T-cell (primary cell): Measurements from ENCODE around the gene HLTF. TPM values are rescaled to one million over a fixed set of nuclear protein-coding genes. Genes with fewer than 3 reads are reported as not detected.

Source experiments
- ATAC-seq, 4 experiments: fragments of 200-7000 bp in 3 of 4; fragments of 150-1000 bp in 1 of 4; cut with Tn5 transposase; replicated peaks in 1 of 4; 1 replicate in 3 of 4; 2 replicates in 1 of 4; pipeline ENCODE4 v1.10.0; 2021; ENCODE audit warnings: moderate library complexity in 3 of 4, mild to moderate bottlenecking in 2 of 4, moderate number of reproducible peaks in 1 of 4
- CTCF ChIA-PET, 2 donors: fragments of 300-600 bp; sonication (Branson Sonifier 250); formaldehyde crosslinking; loops; one replicate each; lab custom pipeline; 2022; ENCODE audit warnings: antibody characterized with exemption in 2 of 2; lab: Charles Lee
- POLR2A ChIA-PET, 2 donors: fragments of 300-600 bp; sonication (Branson Sonifier 250); formaldehyde crosslinking; loops; one replicate each; lab custom pipeline; 2022; ENCODE audit warnings: antibody characterized with exemption in 2 of 2; lab: Charles Lee
- DNase-seq, 35 experiments: peaks; one replicate each; pipeline versions ENCODE4 v3.0.0 to v3.0.0-alpha.2; 2013 to 2023
- H3K27ac ChIP-seq: one replicate; pipeline ENCODE4 v1.5.1; 2013; ENCODE audit warnings: low read length
- H3K27me3 ChIP-seq, 2 experiments: replicated peaks in 1 of 2; 1 replicate in 1 of 2; 2 replicates in 1 of 2; pipeline versions ENCODE4 v1.6.1 to v1.7.0; 2013; ENCODE audit warnings: low read length in 1 of 2, mixed read lengths in 1 of 2; ENCODE audit not compliant: control insufficient read depth in 2 of 2, insufficient read depth in 2 of 2; ENCODE audit errors: extremely low read depth in 1 of 2
- H3K36me3 ChIP-seq, 2 donors: 1 replicate in 1 of 2; 2 replicates in 1 of 2; pipeline versions ENCODE4 v1.6.1 to v1.7.0; 2013; ENCODE audit warnings: low read length in 1 of 2; ENCODE audit not compliant: control insufficient read depth in 2 of 2, insufficient read depth in 1 of 2; ENCODE audit errors: extremely low read depth in 1 of 2
- H3K4me1 ChIP-seq, 2 experiments: 1 replicate in 1 of 2; 2 replicates in 1 of 2; pipeline versions ENCODE4 v1.6.1 to v1.7.0; 2013; ENCODE audit warnings: low read length in 2 of 2, mixed read lengths in 1 of 2; ENCODE audit not compliant: insufficient read depth in 2 of 2, control insufficient read depth in 1 of 2; ENCODE audit errors: extremely low read depth in 1 of 2
- H3K4me3 ChIP-seq, 2 donors: 1 replicate in 1 of 2; 2 replicates in 1 of 2; pipeline versions ENCODE4 v1.5.1 to v1.7.0; 2013; ENCODE audit warnings: mild to moderate bottlenecking in 2 of 2, low read length in 1 of 2, moderate library complexity in 1 of 2; ENCODE audit not compliant: control insufficient read depth in 1 of 2; ENCODE audit errors: extremely low read depth in 1 of 2
- H3K9me3 ChIP-seq: 2 replicates; pipeline ENCODE4 v1.7.0; 2013
- H3K27ac Mint-ChIP-seq, 2 donors: one replicate each; pipeline ENCODE4 v1.8.0; 2020 to 2021; ENCODE audit warnings: mild to moderate bottlenecking in 2 of 2, mixed read lengths in 2 of 2
- H3K27me3 Mint-ChIP-seq, 2 donors: one replicate each; pipeline ENCODE4 v1.8.0; 2021 to 2022; ENCODE audit warnings: mixed read lengths in 2 of 2
- H3K36me3 Mint-ChIP-seq: one replicate; pipeline ENCODE4 v1.8.0; 2021; ENCODE audit warnings: mixed read lengths
- H3K4me1 Mint-ChIP-seq, 3 donors: one replicate each; pipeline ENCODE4 v1.8.0; 2020 to 2022; ENCODE audit warnings: mixed read lengths in 3 of 3, mild to moderate bottlenecking in 1 of 3
- H3K4me3 Mint-ChIP-seq, 3 donors: one replicate each; pipeline ENCODE4 v1.8.0; 2020 to 2022; ENCODE audit warnings: mild to moderate bottlenecking in 3 of 3, mixed read lengths in 3 of 3, moderate library complexity in 3 of 3
- H3K9me3 Mint-ChIP-seq, 3 donors: one replicate each; pipeline ENCODE4 v1.8.0; 2020 to 2022; ENCODE audit warnings: mixed read lengths in 3 of 3
- WGBS: methylation state at CpG from one replicate; pipeline ENCODE4 v1.1.5; 2013; ENCODE audit warnings: missing lambda C conversion rate; ENCODE audit not compliant: insufficient coverage; 5-methylcytosine and 5-hydroxymethylcytosine counted together
- total RNA-seq, 35 experiments: library from RNA in 6 of 35; stranded (reverse) in 6 of 35; fragments of 120-200 nt in 1 of 35; gene quantifications; one replicate each; pipeline versions ENCODE4 v1.2.1 to v1.2.4 and lab custom pipeline; 2013 to 2026

HLTF gene
- total RNA-seq, 5 donors from 2014 or later (not counting 1 experiment from before 2014, with no cell fraction given), result 12.5 to 25.4 (median 19.1) TPM

- Histone ChIP-seq H3K4me3 (no peak overlapping the region), H3K9me3 (no peaks in the 10 kb centered on the region), H3K27ac (no peak overlapping the region), H3K36me3 (peaks cover 2 to 18% of the 10 kb centered on the region in 2 donors), H3K4me1 (peaks cover 0 to 26% of the 10 kb centered on the region in 2 experiments), H3K27me3 (no peaks in the 10 kb centered on the region)
- no peak for DNase-seq
- no CpG with 5 or more reads among the region's 1 CpG for WGBS
- Mint-ChIP-seq H3K27ac (no peak overlapping the region), H3K4me1 (peaks cover 0 to 31% (median 30%) of the 10 kb centered on the region in 3 donors), H3K4me3 (no peak overlapping the region), H3K9me3 (no peaks in the 10 kb centered on the region), H3K27me3 (no peaks in the 10 kb centered on the region), H3K36me3 (peaks cover 42% of the 10 kb centered on the region)
- no peak for ATAC-seq
- ChIA-PET CTCF (no interaction called here), POLR2A (no interaction called here)
Measured at GRCh38 chr3:149005416-149005815, 80.9 kb downstream of the HLTF start.

GRCh38 chr3:149004622-149005021 lies 81.7 kb downstream of the HLTF start:
- WGBS, result 100% methylated on average over 1 of the region's 4 CpGs
- Mint-ChIP-seq H3K4me1 (peaks cover 0 to 34% (median 27%) of the 10 kb centered on the region in 3 donors), H3K9me3 (no peaks in the 10 kb centered on the region), H3K36me3 (peaks cover 44% of the 10 kb centered on the region), H3K27ac (peak overlapping the region in 1 of 2 donors; percentile 39), H3K27me3 (no peaks in the 10 kb centered on the region), H3K4me3 (no peak overlapping the region)
- Histone ChIP-seq H3K4me1 (peaks cover 0 to 23% of the 10 kb centered on the region in 2 experiments), H3K36me3 (peaks cover 2 to 24% of the 10 kb centered on the region in 2 donors), H3K4me3 (no peak overlapping the region), H3K27ac (peak overlapping the region; percentile 22), H3K27me3 (no peaks in the 10 kb centered on the region), H3K9me3 (no peaks in the 10 kb centered on the region)
- no peak for ATAC-seq
- CTCF ChIA-PET, result no interaction called here
- POLR2A ChIA-PET, result no interaction called here
- DNase-seq, result no peak

GRCh38 chr3:149003653-149004305 lies 82.6 kb downstream of the HLTF start:
- Histone ChIP-seq H3K4me1 (peaks cover 6 to 15% of the 10 kb centered on the region in 2 experiments), H3K36me3 (peaks cover 2 to 23% of the 10 kb centered on the region in 2 donors), H3K9me3 (no peaks in the 10 kb centered on the region), H3K4me3 (no peak overlapping the region), H3K27ac (peak overlapping the region; percentile 22), H3K27me3 (no peaks in the 10 kb centered on the region)
- H3K4me3 Mint-ChIP-seq, result no peak overlapping the region
- H3K27me3 Mint-ChIP-seq, result no peaks in the 10 kb centered on the region
- CTCF ChIA-PET, result interaction anchor here in 1 of 2 donors (0.9 kb wide), 1 partner anchor 13 kb away, joined by 3 read pairs; no protein-coding TSS in a partner anchor
- peak in 9 of 35 experiments; percentile 2 to 32 (median 13) for DNase-seq
- POLR2A ChIA-PET, result no interaction called here
- peaks cover 44% of the 10 kb centered on the region for H3K36me3 Mint-ChIP-seq
- peak in 2 of 4 experiments; percentile 34 to 68 for ATAC-seq
- H3K4me1 Mint-ChIP-seq, result peaks cover 5 to 35% (median 29%) of the 10 kb centered on the region in 3 donors
- no CpG with 5 or more reads among the region's 6 CpGs for WGBS
- peak overlapping the region; percentile 12 to 56 for H3K27ac Mint-ChIP-seq
- no peaks in the 10 kb centered on the region for H3K9me3 Mint-ChIP-seq

DNA sequence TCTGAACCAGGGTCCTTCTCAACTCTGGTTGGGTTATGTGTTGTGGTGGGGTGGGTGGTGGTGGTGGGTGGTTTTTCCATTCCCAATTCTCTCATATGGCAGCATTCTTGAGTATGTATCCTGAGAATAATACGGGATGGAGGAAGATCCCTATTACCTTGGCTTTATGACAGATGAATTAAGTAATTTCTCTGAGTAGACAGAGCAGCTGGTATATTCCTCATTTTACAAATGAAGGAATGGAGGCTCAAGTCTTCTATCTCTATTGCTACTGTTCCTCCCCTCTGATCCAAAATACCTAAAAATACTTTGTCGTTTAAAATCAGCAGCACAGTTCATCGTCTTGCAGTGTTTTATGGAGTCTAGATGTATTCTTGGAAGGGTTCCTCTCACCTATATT lies 84.6 kb downstream of the HLTF start:
- Mint-ChIP-seq H3K4me3 (no peak overlapping the region), H3K36me3 (peaks cover 35% of the 10 kb centered on the region), H3K27me3 (no peaks in the 10 kb centered on the region), H3K4me1 (peaks cover 13 to 43% (median 30%) of the 10 kb centered on the region in 3 donors), H3K27ac (no peak overlapping the region), H3K9me3 (no peaks in the 10 kb centered on the region)
- DNase-seq, result no peak
- Histone ChIP-seq H3K4me3 (no peak overlapping the region), H3K36me3 (peaks cover 2 to 24% of the 10 kb centered on the region in 2 donors), H3K27ac (no peak overlapping the region), H3K27me3 (no peaks in the 10 kb centered on the region), H3K9me3 (no peaks in the 10 kb centered on the region), H3K4me1 (peaks cover 8 to 9% of the 10 kb centered on the region in 2 experiments)
- no CpG with 5 or more reads among the region's 3 CpGs for WGBS
- POLR2A ChIA-PET, result no interaction called here
- no peak for ATAC-seq
- CTCF ChIA-PET, result interaction anchor here in 1 of 2 donors (0.5 kb wide), 1 partner anchor 75 kb away, joined by 3 read pairs; no protein-coding TSS in a partner anchor

- no peak overlapping the region for H3K4me3 Mint-ChIP-seq
Measured at GRCh38 chr3:149000206-149000745, 86.1 kb downstream of the HLTF start.

GRCh38 chr3:148999806-149000205 lies 86.5 kb downstream of the HLTF start:
- Histone ChIP-seq H3K36me3 (peaks cover 2 to 36% of the 10 kb centered on the region in 2 donors), H3K9me3 (no peaks in the 10 kb centered on the region), H3K4me1 (peaks cover 8 to 9% of the 10 kb centered on the region in 2 experiments), H3K27me3 (no peaks in the 10 kb centered on the region), H3K27ac (peak overlapping the region; percentile 57), H3K4me3 (no peak overlapping the region)
- Mint-ChIP-seq H3K27ac (peak overlapping the region; percentile 11 to 60), H3K9me3 (no peaks in the 10 kb centered on the region), H3K4me1 (peaks cover 16 to 53% (median 39%) of the 10 kb centered on the region in 3 donors), H3K36me3 (peaks cover 46% of the 10 kb centered on the region), H3K4me3 (no peak overlapping the region), H3K27me3 (no peaks in the 10 kb centered on the region)
- ChIA-PET CTCF (interaction anchor here (0.8 to 1.0 kb wide), 2 partner anchors 8 to 11 kb away, joined by 3 to 8 read pairs; partner anchors contain the start of gene GYG1 (in 1 of the 2)), POLR2A (interaction anchor here (0.5 to 1.1 kb wide), 2 partner anchors 10 to 80 kb away, joined by 3 to 5 read pairs; no protein-coding TSS in a partner anchor)
- DNase-seq, result no peak
- no peak for ATAC-seq
- WGBS, result 80% methylated on average over 2 of the region's 3 CpGs

More at GRCh38 chr3:149000206-149000745, 86.1 kb downstream of the HLTF start:
- Histone ChIP-seq H3K36me3 (peaks cover 2 to 35% of the 10 kb centered on the region in 2 donors), H3K9me3 (no peaks in the 10 kb centered on the region), H3K27ac (peak overlapping the region; percentile 26), H3K4me3 (no peak overlapping the region), H3K27me3 (no peaks in the 10 kb centered on the region), H3K4me1 (peaks cover 8 to 9% of the 10 kb centered on the region in 2 experiments)
- POLR2A ChIA-PET, result interaction anchor here (0.5 to 1.1 kb wide), 3 partner anchors 9 to 129 kb away, joined by 3 to 5 read pairs (median 3); partner anchors contain the start of gene HPS3 (in 1 of the 2)
- CTCF ChIA-PET, result interaction anchor here (0.6 to 1.0 kb wide), 3 partner anchors 8 to 52 kb away, joined by 3 to 8 read pairs (median 3); partner anchors contain the start of gene GYG1 (in 1 of the 2)
- Mint-ChIP-seq H3K27ac (peak overlapping the region; percentile 11 to 60), H3K27me3 (no peaks in the 10 kb centered on the region), H3K9me3 (no peaks in the 10 kb centered on the region), H3K36me3 (peaks cover 43% of the 10 kb centered on the region), H3K4me1 (peaks cover 16 to 54% (median 38%) of the 10 kb centered on the region in 3 donors)
- no peak for DNase-seq
- no peak for ATAC-seq
- WGBS, result no CpG with 5 or more reads among the region's 3 CpGs
